Hematopoietic multipotent progenitor cell treated with erythropoietin and hydrocortisone succinate and interleukin-3 and kit ligand, for 15 days (in vitro differentiated cells): ENCODE data around the gene VCAM1.
"Not testable (repeated sequence)": the region's sequence is repeated elsewhere in the genome, so short reads cannot be mapped to it uniquely, and the experiment has no call there.

Source experiments
- DNase-seq: peaks from one replicate; pipeline ENCODE4 v3.0.0-alpha.2; 2015; ENCODE audit warnings: low spot score

Gene VCAM1, protein sequence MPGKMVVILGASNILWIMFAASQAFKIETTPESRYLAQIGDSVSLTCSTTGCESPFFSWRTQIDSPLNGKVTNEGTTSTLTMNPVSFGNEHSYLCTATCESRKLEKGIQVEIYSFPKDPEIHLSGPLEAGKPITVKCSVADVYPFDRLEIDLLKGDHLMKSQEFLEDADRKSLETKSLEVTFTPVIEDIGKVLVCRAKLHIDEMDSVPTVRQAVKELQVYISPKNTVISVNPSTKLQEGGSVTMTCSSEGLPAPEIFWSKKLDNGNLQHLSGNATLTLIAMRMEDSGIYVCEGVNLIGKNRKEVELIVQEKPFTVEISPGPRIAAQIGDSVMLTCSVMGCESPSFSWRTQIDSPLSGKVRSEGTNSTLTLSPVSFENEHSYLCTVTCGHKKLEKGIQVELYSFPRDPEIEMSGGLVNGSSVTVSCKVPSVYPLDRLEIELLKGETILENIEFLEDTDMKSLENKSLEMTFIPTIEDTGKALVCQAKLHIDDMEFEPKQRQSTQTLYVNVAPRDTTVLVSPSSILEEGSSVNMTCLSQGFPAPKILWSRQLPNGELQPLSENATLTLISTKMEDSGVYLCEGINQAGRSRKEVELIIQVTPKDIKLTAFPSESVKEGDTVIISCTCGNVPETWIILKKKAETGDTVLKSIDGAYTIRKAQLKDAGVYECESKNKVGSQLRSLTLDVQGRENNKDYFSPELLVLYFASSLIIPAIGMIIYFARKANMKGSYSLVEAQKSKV

DNA sequence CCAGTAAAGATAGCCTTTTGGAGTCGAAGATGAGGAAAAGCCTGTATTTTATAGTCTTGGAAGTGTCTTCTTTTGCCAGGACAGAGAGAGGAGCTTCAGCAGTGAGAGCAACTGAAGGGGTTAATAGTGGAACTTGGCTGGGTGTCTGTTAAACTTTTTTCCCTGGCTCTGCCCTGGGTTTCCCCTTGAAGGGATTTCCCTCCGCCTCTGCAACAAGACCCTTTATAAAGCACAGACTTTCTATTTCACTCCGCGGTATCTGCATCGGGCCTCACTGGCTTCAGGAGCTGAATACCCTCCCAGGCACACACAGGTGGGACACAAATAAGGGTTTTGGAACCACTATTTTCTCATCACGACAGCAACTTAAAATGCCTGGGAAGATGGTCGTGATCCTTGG lies at the start of gene VCAM1:
VCAM1 (plus strand) TSS at position 253 of the 400 bp plus-strand sequence; CDS start at position 372, 119 bp downstream.
- DNase-seq, result no peak

DNA sequence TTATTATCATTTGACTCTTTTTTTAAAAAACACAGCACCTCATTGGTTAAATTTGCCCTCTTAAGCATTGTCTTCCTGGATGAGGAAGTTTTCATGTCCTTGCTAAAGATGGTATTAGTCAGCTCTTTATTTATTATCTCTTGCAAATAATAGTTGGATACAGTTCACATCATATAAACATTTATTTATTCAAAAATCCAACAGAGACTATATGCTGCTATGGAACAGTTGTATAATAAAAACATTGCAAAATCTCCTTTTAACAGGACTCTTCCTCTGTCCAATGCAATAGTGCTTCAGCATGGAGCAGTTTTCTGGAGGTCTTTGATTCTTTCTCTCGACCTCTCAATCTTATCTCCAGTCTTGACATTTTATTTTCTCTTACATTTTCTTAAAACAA lies 49.5 kb upstream of the VCAM1 start:
- DNase-seq, result no peak

DNA sequence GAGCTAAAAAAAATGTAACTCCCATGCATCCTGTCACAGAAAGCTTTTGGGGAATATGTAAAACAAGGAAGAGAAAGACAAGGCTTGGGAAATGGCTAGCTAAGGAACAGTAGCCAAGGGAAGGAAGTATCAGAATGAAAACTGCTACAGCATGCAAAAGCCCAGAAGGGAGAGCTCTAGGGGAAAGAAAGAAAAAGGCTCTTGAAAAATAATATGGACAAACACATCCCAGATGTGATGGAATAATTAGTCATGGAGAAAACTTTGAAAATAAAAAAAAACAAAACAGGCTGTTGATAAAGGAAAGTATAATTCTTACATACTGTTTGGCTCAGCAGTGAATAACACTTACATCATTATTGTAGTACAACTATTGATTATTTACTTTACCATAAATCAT lies 47.9 kb upstream of the VCAM1 start:
- no peak for DNase-seq

DNA sequence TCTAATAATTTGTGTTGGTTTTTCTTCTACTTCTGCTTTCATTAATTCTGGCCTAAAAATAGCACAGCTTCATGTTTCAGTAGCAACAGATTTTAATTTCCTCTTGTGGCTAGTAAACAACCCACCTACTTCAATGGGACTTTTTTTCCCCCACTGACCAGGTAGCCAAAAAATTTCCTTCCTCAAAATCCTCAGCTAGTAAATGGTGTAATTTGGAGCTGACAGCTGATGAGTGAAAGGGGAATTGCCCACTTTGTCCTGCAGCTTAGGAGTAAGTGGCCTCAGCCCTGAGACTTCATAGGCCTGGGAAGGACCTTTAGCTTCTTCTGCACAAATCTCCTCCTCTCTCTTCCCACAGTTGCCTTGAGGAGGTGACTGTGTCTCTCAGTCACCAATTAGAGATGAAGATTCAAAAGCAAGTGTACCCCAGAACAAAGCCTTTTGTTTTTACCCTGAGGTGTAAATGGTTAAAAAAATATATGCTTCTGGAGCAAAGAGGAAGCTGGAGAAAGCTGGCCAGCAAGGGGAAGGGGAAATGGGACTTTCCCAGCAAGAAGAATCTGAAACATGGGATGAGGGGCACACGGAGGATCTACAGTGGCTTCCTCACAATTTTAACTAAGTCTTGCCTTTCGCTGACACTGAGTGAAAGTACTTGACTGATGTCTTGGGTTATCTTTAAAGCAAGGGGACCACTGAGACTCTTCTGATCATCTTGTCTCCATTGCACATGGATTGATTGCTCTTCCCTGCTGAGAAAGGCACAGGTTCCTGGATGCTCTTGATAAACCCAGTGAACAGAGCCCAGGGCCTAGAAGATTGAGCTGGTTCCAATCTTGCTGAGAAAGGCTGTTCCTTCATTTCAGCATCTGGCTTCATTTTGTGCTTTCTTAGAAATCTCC lies 35.8 kb upstream of the VCAM1 start:
- DNase-seq, result no peak

DNA sequence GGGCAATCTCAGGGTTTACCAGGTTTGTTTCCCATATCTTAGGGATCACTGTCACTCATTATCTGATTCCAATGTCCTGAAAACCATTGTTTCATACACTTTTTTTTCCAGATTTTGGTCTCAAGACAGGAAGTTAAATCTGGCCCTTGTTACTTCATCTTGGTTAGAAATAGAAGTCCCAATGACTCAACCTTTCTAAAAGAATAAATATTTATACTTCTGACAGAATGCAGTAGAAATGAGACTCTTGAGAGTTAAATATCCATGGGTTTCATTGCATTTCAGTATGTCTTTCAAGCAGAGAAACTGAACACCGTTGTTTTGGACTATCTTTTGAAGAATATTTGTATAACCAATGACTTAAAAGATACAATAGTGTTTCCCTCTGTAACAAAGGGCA lies 19.8 kb upstream of the VCAM1 start:
- no peak for DNase-seq

DNA sequence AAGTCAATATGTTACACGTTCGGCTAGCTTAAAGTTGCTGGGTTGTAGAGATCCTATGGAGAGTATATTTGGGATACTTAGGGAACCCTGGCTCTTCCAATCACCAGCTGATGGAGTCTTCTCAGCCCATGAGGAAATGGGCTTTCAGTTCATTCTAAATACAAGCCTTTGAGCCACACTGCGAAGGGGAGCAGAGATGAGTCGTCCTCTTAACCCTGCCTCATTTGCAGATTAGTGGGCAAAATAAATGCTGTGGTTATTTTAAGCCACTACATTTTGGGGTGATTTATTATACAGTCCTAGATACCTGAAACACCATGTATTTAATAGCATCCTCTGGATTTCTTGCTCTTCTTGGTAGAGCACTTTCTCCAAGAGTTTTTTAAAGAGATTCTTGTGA lies 19.0 kb upstream of the VCAM1 start:
- no peak for DNase-seq

DNA sequence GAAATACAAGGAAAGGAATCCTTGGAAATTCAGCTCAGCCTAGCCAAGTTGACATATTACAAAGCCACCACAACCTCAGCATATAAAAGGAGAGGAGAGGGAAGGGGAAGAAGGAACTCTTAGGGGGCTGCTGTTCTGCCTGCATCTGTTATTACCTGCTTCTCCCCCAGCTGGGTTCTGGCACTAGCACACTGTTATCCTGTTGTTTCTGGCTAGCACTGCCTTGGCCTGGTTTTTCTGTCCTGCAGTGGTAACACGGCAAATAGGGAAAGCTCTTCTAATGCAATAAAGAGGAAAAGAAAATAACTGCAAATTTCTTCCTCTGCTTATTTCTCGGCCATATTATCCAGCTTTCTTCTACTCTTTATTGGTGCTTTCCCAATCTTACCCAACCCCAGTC lies 16.5 kb upstream of the VCAM1 start:
- no peak for DNase-seq

DNA sequence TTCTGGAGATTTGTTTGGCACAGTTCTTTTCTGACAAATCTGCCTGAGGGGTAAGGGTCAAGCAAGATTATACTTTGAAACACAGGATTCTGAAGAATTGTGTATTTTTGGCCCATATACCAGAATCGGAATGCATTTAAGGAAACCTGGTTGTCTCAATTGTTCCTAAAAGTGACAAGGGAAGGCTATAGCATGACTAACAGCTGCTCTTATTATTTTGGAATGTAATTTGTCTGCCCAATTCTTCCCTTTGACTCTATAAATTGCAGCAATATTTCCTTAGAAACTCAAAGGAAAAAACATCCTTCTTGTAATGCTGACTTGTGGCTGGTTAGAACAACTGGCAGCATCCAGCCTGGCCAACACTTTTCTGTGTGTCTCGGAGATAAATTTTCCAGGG lies 15.8 kb upstream of the VCAM1 start:
- DNase-seq, result no peak

DNA sequence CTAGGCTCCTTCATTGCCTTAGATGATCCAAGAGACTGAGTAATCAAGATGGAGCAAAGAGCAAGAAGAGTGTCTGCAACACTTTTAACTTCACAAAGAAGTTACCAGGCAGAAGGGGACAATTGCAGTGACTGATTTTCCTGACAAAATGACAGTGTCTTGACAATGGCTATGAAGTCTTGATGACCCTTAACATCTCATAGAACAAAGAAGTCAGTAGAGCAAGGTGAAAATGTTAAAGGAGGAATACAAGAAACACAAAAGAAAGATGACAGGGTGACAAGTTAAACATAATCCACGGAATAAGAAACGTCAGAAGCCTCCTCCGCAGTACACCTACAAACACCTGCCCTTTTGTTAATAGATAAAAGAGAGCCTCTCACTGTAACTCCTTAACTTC lies 15.1 kb upstream of the VCAM1 start:
- no peak for DNase-seq

DNA sequence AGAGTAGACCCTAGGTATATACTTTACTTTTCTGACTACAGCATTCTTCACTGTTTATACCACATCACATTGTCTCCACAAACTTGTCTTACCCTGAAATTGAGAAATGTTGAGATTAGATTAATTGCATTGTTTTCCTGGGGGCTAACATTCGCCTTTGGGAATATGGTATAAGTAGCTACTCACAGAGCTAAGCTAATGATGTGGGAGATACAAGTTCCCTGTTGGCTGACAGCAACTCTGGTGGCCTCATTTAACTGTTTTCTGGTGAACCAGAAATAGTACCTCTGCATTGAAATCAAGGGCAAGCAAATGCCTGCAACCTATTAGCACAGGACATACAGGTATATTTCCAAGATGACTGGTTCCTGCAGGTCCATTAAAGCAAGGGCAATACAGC lies 13.2 kb upstream of the VCAM1 start:
- DNase-seq, result no peak

DNA sequence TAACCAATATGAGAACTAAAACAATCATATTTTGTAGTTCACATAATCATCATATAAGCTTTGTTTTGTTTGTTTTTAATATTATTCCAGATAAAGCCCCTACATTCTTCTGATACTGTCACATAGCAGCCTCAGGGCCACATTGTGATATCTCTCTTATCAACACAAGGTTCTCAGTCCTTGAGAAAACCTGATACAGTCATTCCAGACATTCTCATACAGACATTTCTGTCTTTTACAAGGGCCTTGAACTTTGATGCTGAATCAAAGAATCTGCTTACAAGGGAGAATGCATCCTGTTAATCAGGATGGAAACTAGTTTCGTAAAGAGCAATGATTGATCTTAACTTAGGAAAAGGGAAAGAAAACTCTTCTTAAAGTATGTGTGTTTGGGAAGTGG lies 12.7 kb upstream of the VCAM1 start:
- no peak for DNase-seq

DNA sequence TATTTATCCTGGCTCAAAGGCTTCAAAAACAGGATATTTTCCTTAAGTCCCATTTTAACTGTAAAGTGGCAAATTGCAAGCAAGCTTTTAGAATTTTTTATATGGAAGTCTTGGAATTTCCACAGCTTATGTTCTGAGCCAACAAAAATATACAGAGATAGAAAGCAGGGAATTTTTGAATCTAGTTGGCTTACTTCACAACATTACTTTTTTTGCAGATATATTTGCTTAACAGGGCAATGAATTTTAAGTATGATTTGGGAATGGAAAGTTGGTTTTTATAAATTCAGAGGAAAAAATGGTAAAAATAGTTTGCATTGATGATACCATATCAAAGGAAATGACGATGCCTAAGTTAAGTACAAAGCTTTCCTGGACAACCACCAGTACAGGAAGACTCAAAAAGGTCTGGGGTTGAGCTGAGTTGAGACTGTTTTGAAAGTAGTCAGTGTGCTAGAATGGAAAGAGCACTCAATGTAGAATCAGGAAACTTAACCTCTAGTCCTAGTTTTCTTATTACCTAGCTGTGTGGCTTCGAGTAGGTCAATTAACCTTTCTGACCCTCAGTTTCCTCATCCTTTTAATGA lies 11.0 kb upstream of the VCAM1 start:
- DNase-seq, result no peak

DNA sequence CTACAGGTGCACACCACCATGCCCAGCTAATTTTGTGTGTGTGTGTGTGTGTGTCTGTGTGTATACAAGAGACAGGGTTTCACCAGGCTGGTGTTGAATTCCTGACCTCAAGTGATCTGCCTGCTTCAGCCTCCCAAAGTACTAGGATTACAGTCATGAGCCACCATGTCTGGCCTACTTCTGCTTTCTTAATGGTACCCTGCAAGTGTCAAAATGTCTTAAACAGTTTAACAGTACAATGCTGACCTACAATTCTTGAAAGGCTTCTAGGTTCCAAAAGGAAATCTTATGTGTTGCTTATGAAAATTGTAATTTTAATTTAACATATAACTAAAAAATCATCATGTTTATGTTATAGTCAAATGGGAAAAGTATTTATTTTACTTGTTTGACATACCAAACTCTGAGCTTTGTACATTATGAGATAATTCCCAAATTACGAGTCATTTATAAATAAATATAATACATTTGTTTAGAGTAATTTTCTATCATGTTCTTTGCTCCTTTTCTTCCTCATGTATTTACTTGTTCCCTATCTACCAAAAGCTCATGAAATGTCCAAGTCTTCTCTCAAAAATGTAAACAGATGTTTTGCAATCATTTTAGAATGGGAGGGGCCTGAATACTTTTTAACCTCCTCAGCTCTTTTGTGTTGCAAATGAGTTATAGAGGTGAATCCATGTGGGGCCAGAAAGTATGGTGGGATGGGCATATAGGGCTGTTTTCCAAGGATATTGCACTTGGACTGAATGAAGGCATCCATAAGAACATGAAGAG lies 8.4 kb upstream of the VCAM1 start:
- no peak for DNase-seq

DNA sequence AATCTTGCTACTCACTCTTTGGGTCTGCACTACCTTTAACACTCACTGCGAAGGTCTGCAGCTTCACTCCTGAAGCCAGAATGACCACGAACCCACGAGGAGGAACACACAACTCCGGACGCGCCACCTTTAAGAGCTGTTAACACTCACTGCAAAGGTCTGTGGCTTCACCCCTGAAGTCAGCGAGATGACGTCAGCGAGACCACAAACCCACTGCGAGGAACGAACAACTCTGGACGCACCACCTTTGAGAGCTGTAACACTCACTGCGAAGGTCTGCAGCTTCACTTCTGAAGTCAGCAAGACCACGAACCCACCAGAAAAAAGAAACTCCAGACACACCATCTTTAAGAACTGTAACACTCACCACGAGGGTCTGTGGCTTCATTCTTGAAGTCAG lies 6.5 kb upstream of the VCAM1 start:
- not testable (repeated sequence) for DNase-seq

DNA sequence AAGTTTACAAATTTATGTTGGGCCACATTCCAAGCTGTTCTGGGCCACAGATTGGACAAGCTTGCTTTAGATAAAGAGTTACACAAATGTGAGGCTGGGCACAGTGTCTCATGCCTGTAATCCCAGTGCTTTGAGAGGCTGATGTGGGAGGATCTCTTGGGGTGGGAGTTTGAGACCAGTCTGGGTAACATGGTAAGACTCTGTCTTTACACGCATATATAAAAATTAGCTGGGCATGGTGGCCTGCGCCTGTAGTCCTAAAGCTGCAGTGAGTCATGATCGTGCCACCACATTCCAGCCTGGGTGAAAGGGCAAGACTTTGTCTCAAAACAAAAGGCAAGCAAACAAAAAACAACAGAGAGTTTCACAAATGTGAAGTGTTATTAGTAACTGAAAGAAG lies 5.9 kb upstream of the VCAM1 start:
- no peak for DNase-seq

DNA sequence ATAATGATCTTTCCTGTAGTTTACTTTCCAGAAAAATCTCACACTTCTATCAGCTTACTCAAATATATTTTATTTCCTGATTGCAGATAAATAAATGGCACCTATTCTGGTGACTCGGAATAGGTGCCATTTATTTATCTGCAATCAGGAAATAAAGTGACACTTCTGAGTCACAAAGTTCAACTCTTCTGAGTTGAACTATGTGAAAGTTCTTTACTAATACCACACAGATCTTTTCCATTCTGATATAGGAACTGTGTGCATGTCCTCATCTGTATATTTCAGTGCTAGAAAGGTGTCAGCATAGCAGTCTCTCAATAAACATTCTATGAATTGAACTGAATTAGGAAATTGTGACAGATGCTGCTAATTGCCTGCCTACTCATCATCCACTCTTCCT lies 4.9 kb upstream of the VCAM1 start:
- no peak for DNase-seq

DNA sequence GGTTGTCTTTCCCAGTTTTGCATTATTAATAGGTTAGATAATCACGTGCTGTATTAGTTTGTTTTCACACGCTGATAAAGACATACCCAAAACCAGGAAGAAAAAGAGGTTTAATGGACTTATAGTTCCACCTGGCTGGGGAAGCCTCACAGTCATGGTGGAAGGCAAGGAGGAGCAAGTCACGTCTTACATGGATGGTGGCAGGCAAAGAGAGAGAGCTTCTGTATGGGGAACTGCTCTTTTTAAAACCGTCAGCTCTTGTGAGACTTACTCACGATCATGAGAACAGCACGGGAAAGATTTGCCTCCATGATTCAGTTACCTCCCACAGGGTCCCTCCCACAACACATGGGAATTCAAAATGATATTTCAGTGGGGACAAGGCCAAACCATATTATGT lies 2.3 kb upstream of the VCAM1 start:
- DNase-seq, result no peak

DNA sequence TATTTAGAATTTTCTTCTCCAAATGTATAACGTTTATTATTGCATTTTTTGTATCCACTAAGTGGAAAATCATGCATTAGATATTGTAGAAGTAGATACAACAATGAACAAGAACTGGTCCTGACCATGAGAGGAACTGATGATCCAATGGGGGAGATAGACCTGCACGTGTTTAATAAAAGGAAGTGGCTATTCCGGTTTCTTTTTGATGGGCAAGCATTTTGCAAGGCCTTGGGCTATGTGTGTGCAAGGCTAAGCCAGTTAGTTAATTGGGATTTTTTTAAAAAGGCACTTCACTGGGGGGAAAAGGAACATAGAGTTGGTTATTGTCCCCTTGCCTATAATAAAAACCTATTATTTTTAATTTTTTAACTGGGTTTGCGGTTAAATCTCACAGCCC lies 961 bp upstream of the VCAM1 start:
- no peak for DNase-seq

DNA sequence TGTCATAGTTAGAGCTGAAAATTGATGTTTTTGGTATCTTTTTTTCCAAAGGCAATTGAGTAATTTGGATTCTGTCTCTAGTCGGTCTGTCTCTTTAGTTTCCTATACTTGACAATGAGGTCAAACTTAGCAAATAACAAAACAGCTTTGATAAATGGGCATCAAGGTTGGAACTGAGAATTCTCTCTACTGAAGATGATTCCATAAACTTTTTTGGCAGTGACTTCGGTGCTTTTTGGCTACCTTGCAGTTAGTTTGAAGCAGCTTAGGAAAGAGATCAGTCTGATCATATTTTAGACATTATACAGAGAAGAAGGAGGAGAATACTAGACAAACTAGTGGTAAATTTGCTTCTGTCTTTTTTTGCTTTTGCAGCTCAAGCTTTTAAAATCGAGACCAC lies 559 bp downstream of the VCAM1 start:
- DNase-seq, result no peak

DNA sequence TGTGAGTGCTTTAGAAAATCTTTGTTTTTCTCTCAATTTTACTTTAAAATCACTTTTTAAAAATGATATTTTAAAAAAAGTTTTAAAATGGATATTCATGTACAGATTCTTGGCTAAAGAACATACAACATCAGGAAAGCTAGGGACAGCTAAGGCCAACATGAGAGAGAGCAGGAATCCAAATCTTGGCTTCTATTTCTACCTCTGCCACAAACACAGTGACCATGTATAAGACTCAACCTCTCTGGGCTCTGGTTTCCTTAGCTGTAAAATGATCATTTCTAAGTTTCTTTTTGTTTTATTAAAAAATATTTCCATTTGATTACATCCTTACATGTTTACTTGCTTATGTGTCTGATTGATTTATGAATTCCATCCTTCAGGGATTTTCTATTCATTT lies 1.2 kb downstream of the VCAM1 start:
- no peak for DNase-seq

DNA sequence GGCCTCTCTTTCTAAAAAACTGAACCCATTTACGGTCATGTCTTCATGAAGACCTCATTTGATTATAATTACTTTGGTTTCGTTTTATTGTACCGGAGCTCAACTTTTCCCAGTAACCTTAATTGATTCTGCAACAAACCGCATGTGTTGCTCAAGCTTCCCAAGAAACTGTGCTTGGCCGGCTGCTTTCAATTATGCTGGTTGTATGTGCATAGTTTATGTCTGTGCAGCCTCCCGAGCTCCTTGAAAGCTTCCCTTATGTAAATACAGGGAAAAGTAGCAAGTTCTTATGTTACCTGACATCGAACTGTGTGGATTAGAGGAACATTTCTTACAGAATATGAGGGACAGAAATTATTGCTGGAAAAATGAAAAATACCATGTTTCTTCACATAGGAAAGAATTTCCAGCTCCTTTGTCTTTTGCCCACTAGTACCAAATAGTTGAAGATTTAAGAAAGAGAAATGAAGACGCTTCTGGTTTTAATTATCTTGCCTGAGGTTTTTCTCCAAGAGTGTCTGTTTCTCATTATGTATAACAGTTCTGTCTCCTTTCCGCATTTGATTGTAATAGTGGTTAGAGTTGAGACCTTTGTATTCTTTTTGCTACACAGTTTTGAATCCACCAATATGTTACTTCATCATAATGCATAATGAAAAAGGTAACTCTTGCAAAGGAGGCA lies 2.1 kb downstream of the VCAM1 start:
- DNase-seq, result no peak
